T-helper 17 cell (primary cell): ENCODE measurements around the gene KCNJ1. TPM values are rescaled to one million over a fixed set of nuclear protein-coding genes. Genes with fewer than 3 reads are reported as not detected.
A peak's percentile ranks its signal among the peaks of the same experiment; 100 is the strongest.

Source experiments
- ATAC-seq: fragments of 150-1000 bp; cut with Tn5 transposase; 2 replicates; pipeline ENCODE4 v1.10.0; 2021; ENCODE audit warnings: mild to moderate bottlenecking, moderate library complexity
- DNase-seq, 3 donors: peaks; one replicate each; pipeline versions ENCODE4 v3.0.0 to v3.0.0-alpha.2; 2020 to 2021
- H3K9me3 ChIP-seq: one replicate; pipeline ENCODE4 v1.7.0; 2013; ENCODE audit warnings: low read length, mild to moderate bottlenecking; ENCODE audit not compliant: control insufficient read depth, poor library complexity, severe bottlenecking
- H3K27ac Mint-ChIP-seq: one replicate; pipeline ENCODE4 v1.8.0; 2022; ENCODE audit warnings: mild to moderate bottlenecking, moderate library complexity, mixed read lengths
- H3K27me3 Mint-ChIP-seq: one replicate; pipeline ENCODE4 v1.8.0; 2022; ENCODE audit warnings: mixed read lengths
- H3K36me3 Mint-ChIP-seq: one replicate; pipeline ENCODE4 v1.8.0; 2022; ENCODE audit warnings: low read depth, mixed read lengths
- H3K4me1 Mint-ChIP-seq: one replicate; pipeline ENCODE4 v1.8.0; 2022; ENCODE audit warnings: mild to moderate bottlenecking, mixed read lengths
- H3K4me3 Mint-ChIP-seq: one replicate; pipeline ENCODE4 v1.8.0; 2022; ENCODE audit warnings: mild to moderate bottlenecking, moderate library complexity, mixed read lengths
- total RNA-seq, 4 donors: library from RNA in 2 of 4; stranded (reverse) in 2 of 4; gene quantifications; one replicate each; pipeline ENCODE4 v1.2.3 and lab custom pipeline; 2022 to 2026

The KCNJ1 gene
- total RNA-seq, 2 donors from 2014 or later = 0.22 to 0.70 TPM

DNA sequence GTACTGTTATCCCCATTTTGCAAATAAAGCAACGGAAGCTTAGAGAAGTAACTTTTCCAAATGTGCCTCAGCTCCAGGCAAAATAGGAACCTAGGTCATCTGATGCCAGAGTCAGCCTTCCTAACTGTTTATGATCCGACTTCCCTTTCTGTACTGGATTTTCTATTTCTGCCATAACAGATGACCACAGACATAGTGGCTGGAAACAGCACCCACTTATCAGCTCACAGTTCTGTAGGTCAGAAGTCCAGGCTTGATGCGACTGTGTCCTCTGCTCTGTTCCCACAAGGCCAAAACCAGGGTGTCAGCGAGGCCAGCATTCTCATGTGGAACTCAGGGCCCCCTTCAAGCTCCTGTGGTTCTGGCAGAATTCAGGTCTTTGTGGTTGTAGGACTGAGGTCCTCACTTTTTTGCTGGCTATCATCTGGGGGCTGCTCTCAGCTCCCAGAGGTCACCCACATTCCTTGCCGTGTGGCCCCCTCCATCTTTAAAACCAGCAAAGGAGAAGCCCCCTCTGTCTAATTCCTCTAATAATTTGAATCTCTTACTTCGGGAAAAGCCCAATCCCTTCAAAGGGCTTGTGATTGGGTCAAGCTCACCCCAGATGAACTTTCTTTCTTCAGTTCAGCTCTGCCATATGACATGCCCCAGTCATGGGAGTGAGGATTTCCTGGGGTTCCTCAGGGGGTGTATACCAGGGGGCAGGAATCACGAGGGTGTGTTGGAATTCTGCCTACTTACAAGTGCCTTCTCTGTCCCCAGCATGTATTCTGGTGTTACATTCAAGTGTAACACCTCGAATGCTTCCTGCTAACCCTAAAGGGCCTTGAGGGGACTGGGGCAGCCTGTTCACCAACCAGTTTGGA lies 39.3 kb upstream of the KCNJ1 start:
- H3K4me1 Mint-ChIP-seq = peaks cover 18% of the 10 kb centered on the region
- H3K27me3 Mint-ChIP-seq = peaks cover 47% of the 10 kb centered on the region
- ATAC-seq = no peak
- H3K36me3 Mint-ChIP-seq = no peaks in the 10 kb centered on the region
- no peak overlapping the region for H3K27ac Mint-ChIP-seq
- H3K9me3 ChIP-seq = peaks cover 3% of the 10 kb centered on the region
- peak overlapping the region; percentile 83 for H3K4me3 Mint-ChIP-seq
- no peak for DNase-seq

DNA sequence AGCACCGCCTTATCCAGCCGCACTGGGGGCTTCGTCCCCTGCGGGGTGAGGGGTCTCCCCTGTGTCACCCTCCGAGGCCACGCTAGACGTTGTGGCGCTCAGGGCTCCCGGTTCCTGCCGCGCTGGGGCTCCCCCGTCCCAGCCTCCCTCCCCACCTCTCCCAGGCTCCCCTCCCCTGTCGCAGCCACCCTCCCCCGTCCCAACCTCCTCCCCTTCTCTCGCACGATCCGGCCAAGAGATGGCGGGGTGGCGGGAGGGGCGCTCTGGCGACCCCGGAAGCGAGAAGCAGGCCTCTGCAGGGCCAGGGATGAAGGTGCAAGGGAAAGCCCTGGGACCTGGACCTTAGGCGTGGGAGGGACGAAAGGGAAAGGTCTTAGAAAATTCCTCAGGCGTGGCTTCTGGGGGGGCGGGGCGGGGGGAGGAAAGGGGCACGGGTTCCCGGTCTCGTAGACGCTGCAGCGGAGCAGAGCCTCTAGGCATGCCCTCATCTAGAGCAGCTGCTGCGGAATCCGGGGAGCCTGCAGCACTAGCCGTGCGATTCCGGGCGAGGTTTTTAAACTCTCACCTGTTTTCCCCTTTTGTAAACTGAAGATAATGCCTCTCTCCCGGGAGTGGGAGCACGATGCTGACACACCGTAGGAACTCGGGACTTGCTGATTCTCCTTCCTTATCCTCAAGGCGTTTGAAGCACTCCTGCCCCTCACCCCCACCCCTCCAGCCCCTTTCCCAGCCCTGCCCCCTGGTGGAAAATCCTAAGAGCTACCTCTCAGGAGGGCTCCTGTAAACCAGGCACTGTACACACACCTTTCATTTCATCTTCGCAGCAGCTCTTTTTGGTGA lies 38.5 kb upstream of the KCNJ1 start:
- ATAC-seq (peak; percentile 80), DNase-seq (no peak)
- H3K27ac Mint-ChIP-seq = no peak overlapping the region
- H3K27me3 Mint-ChIP-seq = peaks cover 39% of the 10 kb centered on the region
- H3K4me3 Mint-ChIP-seq = peak overlapping the region; percentile 83
- H3K9me3 ChIP-seq = peaks cover 3% of the 10 kb centered on the region
- peaks cover 18% of the 10 kb centered on the region for H3K4me1 Mint-ChIP-seq
- H3K36me3 Mint-ChIP-seq = no peaks in the 10 kb centered on the region

GRCh38 chr11:128904656-128905344 lies 37.7 kb upstream of the KCNJ1 start:
- Mint-ChIP-seq H3K27ac (no peak overlapping the region), H3K27me3 (peaks cover 36% of the 10 kb centered on the region), H3K36me3 (no peaks in the 10 kb centered on the region), H3K4me1 (peaks cover 18% of the 10 kb centered on the region), H3K4me3 (peak overlapping the region; percentile 83)
- H3K9me3 ChIP-seq = peaks cover 3% of the 10 kb centered on the region
- ATAC-seq = peak; percentile 31
- DNase-seq = no peak

GRCh38 chr11:128904303-128904655 lies 37.2 kb upstream of the KCNJ1 start:
- Mint-ChIP-seq H3K27ac (no peak overlapping the region), H3K4me3 (peak overlapping the region; percentile 83), H3K36me3 (no peaks in the 10 kb centered on the region), H3K4me1 (peaks cover 18% of the 10 kb centered on the region), H3K27me3 (peaks cover 32% of the 10 kb centered on the region)
- no peak for ATAC-seq
- DNase-seq = no peak
- peaks cover 3% of the 10 kb centered on the region for H3K9me3 ChIP-seq

DNA sequence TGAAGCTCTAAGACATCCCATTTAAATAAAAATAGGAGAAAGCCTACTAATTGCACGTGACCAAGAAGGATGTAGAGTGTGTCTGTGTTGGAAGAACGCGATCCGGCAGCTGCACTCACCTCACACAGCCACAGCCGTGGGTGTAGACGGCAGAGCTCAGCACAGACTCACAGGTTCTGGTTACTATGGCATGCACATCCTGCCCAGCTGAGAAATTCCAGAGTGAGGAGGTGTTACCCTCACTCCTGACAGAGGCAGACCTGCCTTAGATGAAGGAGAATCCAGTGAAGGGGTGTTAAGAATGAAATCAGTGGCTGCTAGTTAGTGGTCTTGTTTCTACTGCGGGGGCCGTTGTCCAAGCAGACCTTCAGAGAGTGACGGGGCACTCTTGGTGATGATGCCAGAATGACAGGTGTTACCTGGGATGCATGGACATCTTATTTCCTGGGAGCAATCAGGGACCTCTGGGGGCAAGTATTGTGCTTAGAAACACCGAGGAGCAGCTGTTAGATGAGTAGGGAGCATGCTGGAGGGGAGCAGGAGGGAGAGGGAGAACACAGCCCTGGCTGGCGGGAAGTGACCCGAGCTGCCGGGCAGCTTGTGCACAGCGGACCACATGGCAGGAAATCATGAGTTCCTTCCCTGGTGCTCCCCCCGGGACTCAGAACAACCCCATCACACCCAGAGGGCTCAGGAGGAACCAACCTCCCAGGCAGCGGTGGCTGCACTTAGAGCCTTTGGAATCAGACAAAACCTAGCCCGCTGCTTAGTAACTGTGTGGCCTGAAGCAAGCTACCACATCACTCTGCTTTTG lies 36.4 kb upstream of the KCNJ1 start:
- peaks cover 3% of the 10 kb centered on the region for H3K9me3 ChIP-seq
- Mint-ChIP-seq H3K27me3 (peaks cover 36% of the 10 kb centered on the region), H3K36me3 (no peaks in the 10 kb centered on the region), H3K4me3 (peak overlapping the region; percentile 83), H3K4me1 (peaks cover 18% of the 10 kb centered on the region), H3K27ac (peak overlapping the region; percentile 16)
- DNase-seq (no peak), ATAC-seq (no peak)

GRCh38 chr11:128902515-128903066 lies 35.5 kb upstream of the KCNJ1 start:
- no peak overlapping the region for H3K27ac Mint-ChIP-seq
- peaks cover 3% of the 10 kb centered on the region for H3K9me3 ChIP-seq
- peaks cover 34% of the 10 kb centered on the region for H3K27me3 Mint-ChIP-seq
- no peak overlapping the region for H3K4me3 Mint-ChIP-seq
- H3K36me3 Mint-ChIP-seq = no peaks in the 10 kb centered on the region
- ATAC-seq (no peak), DNase-seq (no peak)
- H3K4me1 Mint-ChIP-seq = peaks cover 18% of the 10 kb centered on the region

DNA sequence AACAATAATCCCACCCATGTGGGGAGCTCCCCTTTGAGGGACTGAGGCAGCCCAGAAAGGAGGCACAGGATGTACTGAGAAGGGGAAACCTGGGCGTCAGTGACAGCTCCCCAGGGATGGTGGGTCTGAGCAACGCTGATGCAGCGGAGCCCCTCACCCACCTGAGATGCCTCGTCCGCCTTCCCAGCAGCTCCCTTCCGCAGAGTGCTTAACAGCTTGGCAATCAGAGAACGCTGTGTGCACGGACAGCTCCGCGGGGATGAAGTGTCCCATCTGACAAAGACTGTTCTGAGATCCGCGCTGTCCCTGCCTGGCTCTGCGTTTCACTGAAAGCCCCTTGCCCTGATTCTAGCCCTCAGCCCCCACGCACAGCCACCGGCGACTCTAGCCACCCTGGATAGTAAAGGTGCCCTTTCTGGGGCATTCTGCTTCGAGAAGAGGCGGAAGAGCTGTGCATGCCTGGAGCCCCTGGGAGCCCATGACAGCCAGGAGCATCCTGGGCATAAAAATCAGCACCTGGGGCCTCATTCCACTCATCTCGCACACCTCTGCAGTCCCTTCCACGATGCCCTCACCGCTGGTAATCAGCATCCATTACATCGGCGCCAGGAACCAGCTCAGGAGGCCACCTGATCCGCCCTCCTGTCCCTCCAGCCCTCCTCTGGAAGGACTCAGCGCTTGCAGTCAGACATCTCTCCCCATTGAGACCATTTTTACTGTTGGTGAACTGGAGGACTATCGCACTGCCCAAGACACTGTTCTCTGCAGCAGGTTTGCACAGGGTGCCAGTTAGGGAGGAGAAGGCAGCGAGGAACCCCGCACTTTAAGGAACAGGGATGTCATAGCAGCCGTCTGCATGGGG lies 34.8 kb upstream of the KCNJ1 start:
- H3K4me1 Mint-ChIP-seq = peaks cover 14% of the 10 kb centered on the region
- ATAC-seq (no peak), DNase-seq (no peak)
- H3K27ac Mint-ChIP-seq = no peak overlapping the region
- peaks cover 27% of the 10 kb centered on the region for H3K27me3 Mint-ChIP-seq
- H3K4me3 Mint-ChIP-seq = no peak overlapping the region
- H3K36me3 Mint-ChIP-seq = no peaks in the 10 kb centered on the region
- peaks cover 3% of the 10 kb centered on the region for H3K9me3 ChIP-seq

DNA sequence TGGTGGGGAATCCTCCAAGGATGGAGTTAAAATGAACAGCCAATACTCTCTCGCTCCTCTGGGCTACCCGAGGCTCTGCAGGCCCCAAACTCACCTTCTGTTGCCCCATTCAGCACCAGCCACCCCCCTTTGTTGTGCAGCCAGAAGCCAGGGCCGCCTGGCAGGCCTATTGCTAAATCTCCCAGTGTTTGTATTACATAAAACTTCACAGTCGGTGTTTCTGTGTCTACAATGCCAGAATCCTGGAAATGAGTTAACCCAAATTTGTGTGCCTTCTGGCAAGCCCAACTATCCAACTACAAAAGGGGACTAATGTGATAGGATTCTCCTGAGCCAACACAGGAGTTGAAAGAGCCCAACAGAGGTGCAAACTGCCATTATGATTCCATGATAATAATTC lies 33.4 kb upstream of the KCNJ1 start:
- ATAC-seq = no peak
- H3K36me3 Mint-ChIP-seq = no peaks in the 10 kb centered on the region
- no peak overlapping the region for H3K4me3 Mint-ChIP-seq
- DNase-seq = no peak
- H3K4me1 Mint-ChIP-seq = peaks cover 8% of the 10 kb centered on the region
- no peaks in the 10 kb centered on the region for H3K9me3 ChIP-seq
- H3K27ac Mint-ChIP-seq = no peak overlapping the region
- H3K27me3 Mint-ChIP-seq = peaks cover 26% of the 10 kb centered on the region

- ATAC-seq (no peak), DNase-seq (no peak)
- peaks cover 32% of the 10 kb centered on the region for H3K27me3 Mint-ChIP-seq
- no peaks in the 10 kb centered on the region for H3K36me3 Mint-ChIP-seq
- H3K27ac Mint-ChIP-seq = no peak overlapping the region
- H3K9me3 ChIP-seq = no peaks in the 10 kb centered on the region
- H3K4me3 Mint-ChIP-seq = no peak overlapping the region
- H3K4me1 Mint-ChIP-seq = peaks cover 6% of the 10 kb centered on the region
Measured at GRCh38 chr11:128898580-128899344, 31.7 kb upstream of the KCNJ1 start.

- H3K9me3 ChIP-seq = no peaks in the 10 kb centered on the region
- Mint-ChIP-seq H3K36me3 (no peaks in the 10 kb centered on the region), H3K4me3 (no peak overlapping the region), H3K27ac (peak overlapping the region; percentile 63), H3K27me3 (peaks cover 38% of the 10 kb centered on the region), H3K4me1 (peaks cover 3% of the 10 kb centered on the region)
- no peak for DNase-seq
- ATAC-seq = no peak
Measured at GRCh38 chr11:128897826-128898225, 30.7 kb upstream of the KCNJ1 start.

DNA sequence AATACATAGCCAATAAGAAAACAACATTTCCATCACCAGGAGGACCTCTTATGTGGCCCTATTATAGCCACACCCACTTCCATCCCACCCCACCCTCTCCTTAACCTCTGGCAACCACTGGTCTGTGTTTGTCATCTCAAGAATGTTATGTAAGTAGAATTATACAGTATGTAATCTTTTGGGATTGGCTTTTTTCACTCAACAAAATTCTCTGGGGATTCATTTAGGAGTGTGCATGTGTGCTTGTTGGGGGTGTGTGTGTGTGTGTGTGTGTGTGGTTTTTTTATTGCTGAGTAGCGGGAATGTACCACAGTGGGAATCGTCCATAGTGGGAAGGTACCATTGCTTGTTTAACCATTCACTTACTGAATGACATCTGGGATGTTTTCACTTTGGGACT lies 29.3 kb upstream of the KCNJ1 start:
- DNase-seq (no peak), ATAC-seq (no peak)
- Mint-ChIP-seq H3K27ac (no peak overlapping the region), H3K36me3 (no peaks in the 10 kb centered on the region), H3K4me1 (peaks cover 3% of the 10 kb centered on the region), H3K4me3 (no peak overlapping the region), H3K27me3 (peaks cover 43% of the 10 kb centered on the region)
- no peaks in the 10 kb centered on the region for H3K9me3 ChIP-seq
